HG02571 (cell line): ENCODE measurements around the gene MRM1.
A peak's percentile ranks its signal among the peaks of the same experiment; 100 is the strongest.

Experiments used
- ATAC-seq: cut with Tn5 transposase; IDR thresholded peaks from one replicate; pipeline ENCODE4 v1.9.1; 2021; ENCODE audit warnings: mild to moderate bottlenecking, moderate library complexity; ENCODE audit not compliant: unreplicated experiment

MRM1 gene, protein sequence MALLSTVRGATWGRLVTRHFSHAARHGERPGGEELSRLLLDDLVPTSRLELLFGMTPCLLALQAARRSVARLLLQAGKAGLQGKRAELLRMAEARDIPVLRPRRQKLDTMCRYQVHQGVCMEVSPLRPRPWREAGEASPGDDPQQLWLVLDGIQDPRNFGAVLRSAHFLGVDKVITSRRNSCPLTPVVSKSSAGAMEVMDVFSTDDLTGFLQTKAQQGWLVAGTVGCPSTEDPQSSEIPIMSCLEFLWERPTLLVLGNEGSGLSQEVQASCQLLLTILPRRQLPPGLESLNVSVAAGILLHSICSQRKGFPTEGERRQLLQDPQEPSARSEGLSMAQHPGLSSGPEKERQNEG

DNA sequence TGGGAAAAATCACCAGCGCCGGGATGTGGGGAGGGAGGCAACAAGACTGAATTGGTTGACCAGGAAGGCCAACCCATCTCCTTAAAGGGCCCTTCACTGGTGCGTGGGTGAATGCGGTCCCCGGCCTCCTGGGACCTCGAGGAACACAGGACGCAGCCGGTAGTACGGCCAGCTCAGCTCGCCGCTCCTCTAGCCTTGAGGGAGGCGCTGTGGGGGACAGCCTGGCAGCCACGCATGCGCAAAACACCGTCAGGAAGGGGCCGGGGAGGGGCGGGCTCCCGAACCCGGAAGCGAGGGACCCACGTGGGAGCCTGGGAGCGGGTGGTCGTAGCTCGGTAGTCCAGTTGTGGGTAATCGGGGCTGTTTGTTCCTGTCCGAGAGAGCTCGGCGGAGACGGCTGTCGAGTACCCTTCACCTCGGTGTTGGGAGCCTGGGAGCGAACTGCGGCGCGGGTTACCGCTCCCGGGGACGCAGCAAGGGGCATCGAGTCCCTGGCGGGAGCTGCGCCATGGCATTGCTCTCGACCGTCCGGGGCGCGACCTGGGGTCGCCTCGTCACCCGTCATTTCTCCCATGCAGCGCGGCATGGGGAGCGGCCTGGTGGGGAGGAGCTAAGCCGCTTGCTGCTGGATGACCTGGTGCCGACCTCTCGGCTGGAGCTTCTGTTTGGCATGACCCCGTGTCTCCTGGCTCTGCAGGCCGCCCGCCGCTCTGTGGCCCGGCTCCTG, at the start of gene MRM1:
Gene MRM1, plus strand, starts transcription at position 281 of the 727 bp plus-strand sequence. Its CDS starts 228 bp downstream, at position 509.
- ATAC-seq, result peak; percentile 63

- no peak for ATAC-seq
Observed at GRCh38 chr17:36553459-36553858, 47.9 kb upstream of the MRM1 start.

DNA sequence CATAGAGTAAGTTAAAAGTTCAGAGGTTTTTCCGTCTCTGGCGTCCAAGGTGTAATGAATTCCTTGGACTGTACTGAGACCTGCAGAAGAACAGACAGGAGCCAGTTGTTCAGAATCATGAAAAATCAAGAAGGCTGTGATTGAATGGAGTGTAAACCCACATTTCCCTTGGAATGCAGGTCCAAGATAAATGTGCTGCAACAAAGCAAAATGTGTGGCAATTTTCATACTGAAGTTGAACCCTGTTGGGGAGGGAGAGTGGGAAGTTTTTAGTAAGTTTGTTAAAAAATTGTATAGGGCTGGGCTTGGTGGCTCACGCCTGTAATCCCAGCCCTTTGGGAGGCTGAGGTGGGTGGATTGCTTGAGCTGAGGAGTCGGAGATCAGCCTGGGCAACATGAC, 35.3 kb upstream of the MRM1 start:
- ATAC-seq, result no peak

DNA sequence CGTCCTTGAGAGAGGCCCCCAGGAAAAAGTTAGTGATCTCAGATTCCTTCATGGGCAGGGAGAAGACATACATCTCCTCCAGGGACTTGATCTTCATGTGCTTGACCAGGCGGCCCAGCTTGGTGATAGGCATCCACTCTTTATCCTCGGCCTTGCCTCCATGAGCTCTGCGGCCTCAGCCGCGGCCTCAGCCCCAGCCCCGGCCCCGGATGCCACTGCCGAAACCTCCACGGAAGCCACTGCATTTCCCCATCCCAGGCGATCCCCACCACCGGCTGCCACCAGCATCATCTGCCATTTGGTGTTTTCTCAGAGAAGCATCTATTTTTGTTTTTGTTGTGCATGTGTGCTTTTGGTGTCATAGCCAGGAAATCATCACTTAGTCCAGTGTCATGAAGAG, 26.4 kb upstream of the MRM1 start:
- ATAC-seq, result no peak

- no peak for ATAC-seq
Observed at GRCh38 chr17:36576793-36577192, 24.6 kb upstream of the MRM1 start.

DNA sequence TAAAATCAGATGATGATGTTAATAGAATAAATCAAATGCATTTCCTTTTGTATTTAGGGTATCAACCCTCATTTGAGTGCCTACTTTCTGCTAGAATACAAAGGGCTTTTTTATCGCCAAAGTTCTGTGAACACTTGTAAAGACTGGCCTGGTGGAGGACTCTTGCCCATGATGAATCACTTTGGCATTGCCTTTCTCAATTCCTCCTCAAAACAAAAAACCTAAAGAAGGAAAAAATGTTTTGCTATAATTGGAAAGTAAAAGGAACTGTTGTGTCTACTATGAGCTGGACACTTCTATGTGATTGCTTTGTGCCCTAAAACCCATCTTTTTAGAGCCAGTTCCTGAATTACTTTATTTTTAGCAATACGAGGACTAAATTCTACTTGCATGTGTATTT, 22.7 kb upstream of the MRM1 start:
- ATAC-seq, result no peak

- ATAC-seq, result no peak
Observed at GRCh38 chr17:36583787-36584186, 17.6 kb upstream of the MRM1 start.

DNA sequence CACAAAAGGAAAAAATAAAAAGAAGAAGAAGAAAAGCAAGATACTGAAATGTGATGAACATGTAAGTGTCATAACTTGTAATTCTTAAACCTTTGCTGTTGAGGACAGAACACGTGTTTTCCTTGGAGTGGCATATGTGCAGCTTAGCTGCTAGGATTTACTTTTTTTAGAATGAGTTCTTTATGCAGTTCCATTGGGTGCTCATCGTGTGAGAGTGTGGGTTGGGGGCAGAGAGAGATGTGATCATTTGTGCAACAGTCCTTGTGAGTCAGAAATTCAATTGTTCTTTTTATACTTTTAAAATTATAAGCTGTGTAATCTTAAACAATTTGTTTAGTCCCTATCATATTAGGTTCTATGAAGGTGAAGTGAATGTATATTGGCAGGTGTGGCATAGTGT, 15.2 kb upstream of the MRM1 start:
- no peak for ATAC-seq

GRCh38 chr17:36590082-36590481, 11.3 kb upstream of the MRM1 start:
- ATAC-seq, result no peak

DNA sequence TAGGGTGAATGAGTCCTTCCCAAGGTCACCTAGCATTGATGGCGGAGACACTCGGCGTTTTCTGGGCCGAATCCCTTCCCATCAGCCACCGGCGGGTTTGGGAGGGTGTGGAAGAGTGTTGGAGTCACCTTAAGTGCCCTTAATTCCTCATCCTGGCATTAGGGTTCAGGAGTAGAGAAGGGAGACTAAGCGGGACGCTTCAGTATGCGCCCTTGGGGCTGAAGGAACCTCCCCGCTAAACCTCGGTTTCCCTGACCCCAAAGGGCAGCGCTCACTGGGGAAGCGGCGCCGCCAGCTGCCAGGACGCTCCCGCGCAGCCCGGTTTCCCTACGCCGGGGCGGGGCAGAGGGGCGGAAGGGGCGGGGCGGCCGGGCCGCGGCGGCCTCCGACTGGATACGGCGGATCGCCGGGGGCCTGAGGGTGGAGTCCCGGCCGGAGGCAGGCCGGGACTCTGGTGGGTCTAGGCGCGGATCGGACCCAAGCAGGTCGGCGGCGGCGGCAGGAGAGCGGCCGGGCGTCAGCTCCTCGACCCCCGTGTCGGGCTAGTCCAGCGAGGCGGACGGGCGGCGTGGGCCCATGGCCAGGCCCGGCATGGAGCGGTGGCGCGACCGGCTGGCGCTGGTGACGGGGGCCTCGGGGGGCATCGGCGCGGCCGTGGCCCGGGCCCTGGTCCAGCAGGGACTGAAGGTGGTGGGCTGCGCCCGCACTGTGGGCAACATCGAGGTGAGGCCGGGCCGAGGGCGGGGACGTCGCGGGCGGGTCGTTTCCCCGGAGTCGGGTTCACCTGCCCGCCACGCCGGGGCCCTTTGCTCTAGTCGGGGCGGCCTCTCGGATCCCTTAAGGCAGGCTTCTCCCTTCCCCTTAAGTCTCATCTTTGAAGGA, 9.7 kb upstream of the MRM1 start, which contains the start of gene DHRS11:
Gene DHRS11, plus strand, starts transcription at position 446 of the 882 bp plus-strand sequence. Its CDS starts 131 bp downstream, at position 577.
- peak; percentile 83 for ATAC-seq

- ATAC-seq, result peak; percentile 10
Observed at GRCh38 chr17:36592316-36592715, 9.1 kb upstream of the MRM1 start.

DNA sequence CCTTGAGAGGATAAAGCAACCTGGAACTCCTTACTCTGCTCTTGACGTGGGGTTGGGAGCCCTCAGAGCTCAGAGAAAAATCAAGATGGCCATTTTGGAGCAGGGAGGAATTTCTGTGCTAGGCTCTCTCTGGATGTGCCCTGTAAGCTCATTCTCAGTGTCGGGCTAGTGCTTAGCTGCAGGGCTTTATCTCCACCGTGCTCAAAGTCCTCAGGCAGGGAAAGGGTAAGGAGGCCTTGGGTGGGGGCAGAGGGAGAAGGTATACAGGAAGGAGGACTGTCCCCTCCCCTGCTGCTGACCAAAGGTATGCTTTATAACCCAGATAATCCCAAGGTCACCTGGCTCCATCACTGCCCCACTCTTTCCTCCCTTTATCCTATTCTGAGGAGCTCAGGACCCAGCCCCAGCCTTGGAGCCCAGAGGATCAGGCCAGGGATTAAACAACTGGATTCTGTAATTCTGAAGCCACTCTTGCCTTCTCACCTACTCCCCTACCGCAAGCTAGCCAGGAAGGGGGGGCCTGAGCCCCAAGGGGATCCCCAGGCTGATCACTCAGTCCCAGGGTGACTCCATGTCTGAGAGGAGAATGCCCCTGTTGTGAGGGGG, 8.6 kb upstream of the MRM1 start:
- no peak for ATAC-seq

DNA sequence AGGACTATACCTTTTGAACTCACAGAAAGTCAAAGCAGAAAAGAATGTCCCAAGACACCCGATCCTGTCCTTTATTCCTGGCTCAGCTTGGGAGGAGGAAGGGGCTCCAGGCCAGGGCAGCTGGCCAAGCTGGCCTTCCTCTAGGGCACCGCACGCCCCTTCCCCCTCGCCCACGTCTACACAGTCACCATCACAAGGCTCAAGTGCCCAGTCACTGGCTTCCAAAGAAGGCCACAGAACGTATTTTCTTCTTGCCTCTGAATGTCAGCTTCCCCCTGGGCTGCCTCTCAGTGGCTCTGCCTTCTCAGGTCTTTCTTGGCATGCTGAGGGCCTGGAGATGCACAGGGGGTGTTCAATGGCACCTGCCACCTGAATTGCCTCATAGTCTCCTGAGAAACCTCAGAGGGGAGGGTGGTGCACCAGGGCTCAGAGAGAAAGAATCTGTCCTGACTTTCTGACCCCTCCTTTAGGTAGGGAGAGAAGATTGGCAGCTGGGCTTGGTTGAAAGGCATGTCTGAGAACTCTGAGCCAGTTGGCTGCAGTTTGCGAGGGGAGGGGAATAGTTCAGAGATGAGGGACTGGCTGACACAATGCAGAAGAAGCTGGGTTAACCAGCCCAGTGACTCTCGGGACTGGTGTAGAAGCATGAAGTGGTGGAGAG, 7.6 kb upstream of the MRM1 start:
- ATAC-seq, result no peak

- no peak for ATAC-seq
Observed at GRCh38 chr17:36594626-36595401, 6.6 kb upstream of the MRM1 start.

- ATAC-seq, result no peak
Observed at GRCh38 chr17:36597226-36597625, 4.2 kb upstream of the MRM1 start.

DNA sequence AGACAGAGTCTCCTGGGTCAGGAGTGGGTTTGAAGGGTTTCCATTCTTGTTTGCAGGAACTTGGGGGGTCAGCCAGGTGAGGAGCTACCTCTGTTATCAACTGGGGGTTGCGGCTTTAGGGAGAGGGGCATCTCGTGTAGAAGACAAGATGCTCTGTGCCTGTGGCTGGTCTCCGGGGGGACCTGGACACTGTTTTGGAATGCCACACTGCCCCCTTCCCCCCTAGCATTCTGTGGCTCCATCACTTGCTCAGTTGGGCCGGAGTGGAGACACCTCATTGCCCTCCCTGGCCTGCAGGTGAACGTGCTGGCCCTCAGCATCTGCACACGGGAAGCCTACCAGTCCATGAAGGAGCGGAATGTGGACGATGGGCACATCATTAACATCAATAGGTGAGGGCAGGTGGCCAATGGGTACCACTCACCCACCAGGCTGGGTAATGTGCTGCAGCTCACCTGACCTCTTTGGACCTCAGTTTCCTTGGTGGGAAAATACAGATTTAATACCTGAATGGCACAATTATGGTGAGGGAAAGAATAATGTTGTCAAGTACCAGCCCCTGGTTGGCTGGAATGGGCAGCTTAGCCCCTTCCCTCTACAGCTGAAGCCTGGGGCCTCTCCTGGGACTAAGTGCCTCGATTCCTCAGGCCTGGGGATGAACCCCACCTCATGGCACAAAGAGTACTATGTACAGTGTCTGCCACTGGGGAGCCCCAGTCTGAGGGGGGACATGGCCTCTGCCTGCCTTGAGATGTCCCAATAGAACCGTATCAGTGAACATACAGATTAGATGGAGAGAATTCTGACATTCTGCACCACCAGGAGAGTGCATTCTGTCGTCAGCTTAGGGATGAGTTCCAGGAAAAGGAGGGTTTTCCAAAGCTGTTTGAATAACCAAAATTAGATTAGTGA, 3.3 kb upstream of the MRM1 start:
- no peak for ATAC-seq

DNA sequence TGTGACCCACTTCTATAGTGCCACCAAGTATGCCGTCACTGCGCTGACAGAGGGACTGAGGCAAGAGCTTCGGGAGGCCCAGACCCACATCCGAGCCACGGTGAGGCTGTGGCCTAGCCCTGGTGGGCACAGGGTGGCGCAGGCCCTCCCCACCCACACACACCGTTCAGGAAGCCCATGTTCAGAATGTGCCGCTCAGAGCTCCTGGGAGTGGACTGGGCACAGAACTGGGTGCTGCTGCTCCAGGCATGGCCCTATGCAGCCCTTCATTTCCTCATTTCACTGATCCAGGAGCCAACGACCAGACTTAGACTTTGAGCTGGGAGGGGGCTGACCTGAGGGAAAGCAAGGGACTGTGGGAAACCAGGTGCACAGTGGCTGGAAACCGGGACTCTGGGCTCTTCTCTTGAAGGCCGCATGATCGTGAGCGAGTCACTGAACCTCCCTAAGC, 2.4 kb upstream of the MRM1 start:
- no peak for ATAC-seq

GRCh38 chr17:36599546-36600250, 1.7 kb upstream of the MRM1 start:
- no peak for ATAC-seq
